Gastrocnemius medialis (tissue), 4 donors: ENCODE data around the gene MBIP. TPM values are rescaled to one million over a fixed set of nuclear protein-coding genes. Genes with fewer than 3 reads are reported as not detected.

Experiments
- ATAC-seq, 2 donors: fragments of 150-250 bp; one replicate each; pipeline ENCODE4 v1.9.1; 2016
- DNase-seq, 2 donors: peaks; one replicate each; pipeline ENCODE4 v3.0.0-alpha.2; 2019
- H3K27ac ChIP-seq, 4 donors: fragments of 200-600 bp; sonication (generic); 1 replicate in 1 of 4; 2 replicates in 3 of 4; pipeline ENCODE4 v1.5.1; 2016 to 2018; ENCODE audit warnings: mild to moderate bottlenecking in 2 of 4, moderate library complexity in 1 of 4
- H3K27me3 ChIP-seq, 3 donors: fragments of 200-600 bp; sonication (generic) in 2 of 3; 1 replicate in 1 of 3; 2 replicates in 2 of 3; pipeline versions ENCODE4 v1.5.1 to v1.6.0; 2016 to 2019; ENCODE audit warnings: mild to moderate bottlenecking in 1 of 3, moderate library complexity in 1 of 3
- H3K36me3 ChIP-seq, 2 donors: fragments of 200-600 bp; sonication (generic) in 1 of 2; one replicate each; pipeline ENCODE4 v1.5.1; 2017 to 2018
- H3K4me1 ChIP-seq, 2 donors: fragments of 200-600 bp; sonication (generic) in 1 of 2; one replicate each; pipeline ENCODE4 v1.5.1; 2016 to 2017; ENCODE audit warnings: mild to moderate bottlenecking in 2 of 2
- H3K4me3 ChIP-seq, 4 donors: fragments of 200-600 bp; sonication (generic) in 3 of 4; 1 replicate in 1 of 4; 2 replicates in 3 of 4; pipeline ENCODE4 v1.5.1; 2016 to 2019; ENCODE audit warnings: mild to moderate bottlenecking in 2 of 4
- H3K9me3 ChIP-seq, 3 donors: fragments of 200-600 bp; sonication (generic) in 2 of 3; 1 replicate in 1 of 3; 2 replicates in 2 of 3; pipeline ENCODE4 v1.5.1; 2016 to 2019
- CTCF ChIP-seq, 5 experiments: fragments of 450-650 bp in 3 of 5; fragments of 200-600 bp in 2 of 5; sonication (generic) in 2 of 5; IDR thresholded peaks in 4 of 5; conservative IDR thresholded peaks in 1 of 5; 1 replicate in 4 of 5; 2 replicates in 1 of 5; pipeline ENCODE4 v1.5.1; 2016 to 2019; ENCODE audit warnings: antibody characterized with exemption in 5 of 5, mild to moderate bottlenecking in 3 of 5, moderate library complexity in 3 of 5
- POLR2A ChIP-seq, 2 donors: fragments of 450-650 bp; IDR thresholded peaks; one replicate each; pipeline ENCODE4 v1.6.1; 2017; ENCODE audit warnings: antibody characterized with exemption in 2 of 2, mild to moderate bottlenecking in 2 of 2, moderate library complexity in 2 of 2
- in situ Hi-C, 4 donors: fragments of 200-750 bp; cut with MboI; loops; one replicate each; pipeline versions ENCODE4 v1.15.0 to v1.8.0; 2017; ENCODE audit warnings: low sequenced_read_pairs in 4 of 4
- intact Hi-C: fragments of 100-400 bp; cut with DNase I; formaldehyde crosslinking; loops from one replicate; pipeline ENCODE4 v1.15.1; 2023; ENCODE audit warnings: low total_unique reads
- total RNA-seq, 4 donors: library from RNA; depleted of rRNA; stranded (reverse); fragments of >200 nt; gene quantifications; one replicate each; pipeline versions ENCODE4 v1.1.0 to v1.2.3, GENCODE V29; 2016

Gene MBIP
- total RNA-seq, 4 donors from 2014 or later: 1.8 to 4.6 (median 3.5) TPM

- H3K4me3 ChIP-seq: no peak overlapping the region
- intact Hi-C loops: no loop called here
- TF ChIP-seq CTCF (IDR thresholded peaks at IDR 0.05 in 4 of 5, conservative IDR thresholded peaks at IDR 0.05 in 1 of 5) (no peak), POLR2A (IDR thresholded peaks at IDR 0.05) (no peak)
- H3K27me3 ChIP-seq: no peaks in the 10 kb centered on the region
- DNase-seq: no peak
- no peak overlapping the region for H3K27ac ChIP-seq
- H3K4me1 ChIP-seq: no peaks in the 10 kb centered on the region
- in situ Hi-C loops: no loop called here
- peaks cover 3 to 68% of the 10 kb centered on the region in 2 donors for H3K36me3 ChIP-seq
- no peak for ATAC-seq
- no peaks in the 10 kb centered on the region for H3K9me3 ChIP-seq
Measured at GRCh38 chr14:36306836-36307235, 13.6 kb downstream of the MBIP start.

GRCh38 chr14:36304895-36305294 lies 15.5 kb downstream of the MBIP start:
- ATAC-seq: no peak
- peaks cover 3 to 54% of the 10 kb centered on the region in 2 donors for H3K36me3 ChIP-seq
- no peaks in the 10 kb centered on the region for H3K27me3 ChIP-seq
- no peak overlapping the region for H3K4me3 ChIP-seq
- DNase-seq: no peak
- TF ChIP-seq CTCF (IDR thresholded peaks at IDR 0.05 in 4 of 5, conservative IDR thresholded peaks at IDR 0.05 in 1 of 5): no peak
- no peak for TF ChIP-seq POLR2A (IDR thresholded peaks at IDR 0.05)
- no peak overlapping the region for H3K27ac ChIP-seq
- H3K4me1 ChIP-seq: no peaks in the 10 kb centered on the region
- intact Hi-C loops: no loop called here
- in situ Hi-C loops: no loop called here
- H3K9me3 ChIP-seq: no peaks in the 10 kb centered on the region

GRCh38 chr14:36303960-36304359 lies 16.5 kb downstream of the MBIP start:
- H3K27ac ChIP-seq: no peak overlapping the region
- intact Hi-C loops (no loop called here), in situ Hi-C loops (no loop called here)
- no peaks in the 10 kb centered on the region for H3K4me1 ChIP-seq
- ATAC-seq: no peak
- no peaks in the 10 kb centered on the region for H3K27me3 ChIP-seq
- H3K9me3 ChIP-seq: no peaks in the 10 kb centered on the region
- no peak for TF ChIP-seq POLR2A (IDR thresholded peaks at IDR 0.05)
- DNase-seq: no peak
- peaks cover 3 to 54% of the 10 kb centered on the region in 2 donors for H3K36me3 ChIP-seq
- H3K4me3 ChIP-seq: no peak overlapping the region

- Histone ChIP-seq H3K27me3 (no peaks in the 10 kb centered on the region), H3K4me3 (no peak overlapping the region), H3K36me3 (peaks cover 5 to 54% of the 10 kb centered on the region in 2 donors), H3K27ac (no peak overlapping the region), H3K9me3 (no peaks in the 10 kb centered on the region), H3K4me1 (no peaks in the 10 kb centered on the region)
- in situ Hi-C loops: no loop called here
- TF ChIP-seq CTCF (IDR thresholded peaks at IDR 0.05 in 4 of 5, conservative IDR thresholded peaks at IDR 0.05 in 1 of 5) (no peak), POLR2A (IDR thresholded peaks at IDR 0.05) (no peak)
- intact Hi-C loops: no loop called here
- DNase-seq (no peak), ATAC-seq (no peak)
Measured at GRCh38 chr14:36302823-36303222, 17.6 kb downstream of the MBIP start.

- no peaks in the 10 kb centered on the region for H3K27me3 ChIP-seq
- in situ Hi-C loops (no loop called here), intact Hi-C loops (no loop called here)
- no peaks in the 10 kb centered on the region for H3K9me3 ChIP-seq
- ATAC-seq (no peak), DNase-seq (no peak)
- H3K4me3 ChIP-seq: no peak overlapping the region
- no peak overlapping the region for H3K27ac ChIP-seq
- H3K36me3 ChIP-seq: peaks cover 5 to 54% of the 10 kb centered on the region in 2 donors
- no peaks in the 10 kb centered on the region for H3K4me1 ChIP-seq
- TF ChIP-seq POLR2A (IDR thresholded peaks at IDR 0.05) (no peak), CTCF (IDR thresholded peaks at IDR 0.05 in 4 of 5, conservative IDR thresholded peaks at IDR 0.05 in 1 of 5) (no peak)
Measured at GRCh38 chr14:36301159-36301558, 19.3 kb downstream of the MBIP start.
